ENCODE results near the gene LY6G5C.

The LY6G5C gene

GRCh38 chr6:31691564-31692108 is 10.8 kb upstream of the LY6G5C start:
- in situ Hi-C loops (cut with MboI; ENCODE audit: low sequenced_read_pairs): no loop called here

- in situ Hi-C loops (cut with MboI; ENCODE audit: low sequenced_read_pairs): no loop called here
Observed at GRCh38 chr6:31691078-31691463, 10.2 kb upstream of the LY6G5C start.

GRCh38 chr6:31690231-31691077 is 9.6 kb upstream of the LY6G5C start:
- in situ Hi-C loops (cut with MboI; ENCODE audit: low sequenced_read_pairs): no loop called here

GRCh38 chr6:31689249-31690110 is 8.6 kb upstream of the LY6G5C start:
- in situ Hi-C loops (cut with MboI; ENCODE audit: low sequenced_read_pairs): loop anchor here (10.0 kb wide), 1 partner anchor 75 kb away; the partner anchor contains the start of gene SAPCD1

- in situ Hi-C loops (cut with MboI; ENCODE audit: low sequenced_read_pairs): loop anchor here (10.0 kb wide), 1 partner anchor 77 kb away; the partner anchor contains the start of gene SAPCD1
Observed at GRCh38 chr6:31687860-31688693, 7.2 kb upstream of the LY6G5C start.

GRCh38 chr6:31687321-31687720 is 6.5 kb upstream of the LY6G5C start:
- in situ Hi-C loops (cut with MboI; ENCODE audit: low sequenced_read_pairs): loop anchor here (10.0 kb wide), 1 partner anchor 77 kb away; the partner anchor contains the start of gene SAPCD1

- in situ Hi-C loops (cut with MboI; ENCODE audit: low sequenced_read_pairs): loop anchor here (10.0 kb wide), 1 partner anchor 78 kb away; the partner anchor contains the start of gene SAPCD1
Observed at GRCh38 chr6:31686483-31686882, 5.6 kb upstream of the LY6G5C start.

- in situ Hi-C loops (cut with MboI; ENCODE audit: low sequenced_read_pairs): loop anchor here (10.0 kb wide), 1 partner anchor 81 kb away; the partner anchor contains the start of gene SAPCD1
Observed at GRCh38 chr6:31683591-31683990, 2.7 kb upstream of the LY6G5C start.

GRCh38 chr6:31681135-31681671 is 336 bp upstream of the LY6G5C start:
- in situ Hi-C loops (cut with MboI; ENCODE audit: low sequenced_read_pairs): loop anchor here (10.0 kb wide), 1 partner anchor 84 kb away; the partner anchor contains the start of gene SAPCD1

GRCh38 chr6:31677955-31678354 is 2.9 kb downstream of the LY6G5C start:
- in situ Hi-C loops (cut with MboI; ENCODE audit: low sequenced_read_pairs): no loop called here

- in situ Hi-C loops (cut with MboI; ENCODE audit: low sequenced_read_pairs): no loop called here
Observed at GRCh38 chr6:31676904-31677303, 4.0 kb downstream of the LY6G5C start.

- in situ Hi-C loops (cut with MboI; ENCODE audit: low sequenced_read_pairs): no loop called here
Observed at GRCh38 chr6:31676322-31676903, 4.5 kb downstream of the LY6G5C start.

GRCh38 chr6:31669676-31670075 is 11.2 kb downstream of the LY6G5C start, which contains the start of gene LY6G5B:
TSS of gene LY6G5B (plus strand) at chr6:31669976. CDS start at chr6:31670951, 975 bp downstream.
- in situ Hi-C loops (cut with MboI; ENCODE audit: low sequenced_read_pairs): loop anchor here (25.0 kb wide), 1 partner anchor 293 kb away; the partner anchor contains the start of genes DXO, NELFE and SKIC2

GRCh38 chr6:31666337-31666965 is 14.4 kb downstream of the LY6G5C start:
- in situ Hi-C loops (cut with MboI; ENCODE audit: low sequenced_read_pairs): loop anchor here (25.0 kb wide), 1 partner anchor 296 kb away; the partner anchor contains the start of genes DXO, NELFE and SKIC2

GRCh38 chr6:31665501-31666336 is 15.1 kb downstream of the LY6G5C start, which contains the start of gene CSNK2B:
TSS of gene CSNK2B (plus strand) at chr6:31666080. CDS start at chr6:31666832, 752 bp downstream.
- in situ Hi-C loops (cut with MboI; ENCODE audit: low sequenced_read_pairs): loop anchor here (25.0 kb wide), 1 partner anchor 297 kb away; the partner anchor contains the start of genes DXO, NELFE and SKIC2

GRCh38 chr6:31664790-31665500 is 15.9 kb downstream of the LY6G5C start, which contains the start of gene GPANK1:
TSS of gene GPANK1 (minus strand) at chr6:31664997. CDS start at chr6:31664478, 519 bp downstream.
- in situ Hi-C loops (cut with MboI; ENCODE audit: low sequenced_read_pairs): loop anchor here (25.0 kb wide), 1 partner anchor 297 kb away; the partner anchor contains the start of genes DXO, NELFE and SKIC2

All from HL-60/S4 treated with phorbol 12-myristate 13-acetate at 8.2 ng/mL for 4 days and 3 days (cell line).